GM19395 (cell line): Measurements from ENCODE around the gene HCRTR2.
A peak's percentile ranks its signal among the peaks of the same experiment; 100 is the strongest.
"Not testable (repeated sequence)": the region's sequence is repeated elsewhere in the genome, so short reads cannot be mapped to it uniquely, and the experiment has no call there.

Source experiments
- ATAC-seq: cut with Tn5 transposase; IDR thresholded peaks from one replicate; pipeline ENCODE4 v1.9.1; 2021; ENCODE audit warnings: mild to moderate bottlenecking, moderate library complexity; ENCODE audit not compliant: unreplicated experiment

HCRTR2 gene

DNA sequence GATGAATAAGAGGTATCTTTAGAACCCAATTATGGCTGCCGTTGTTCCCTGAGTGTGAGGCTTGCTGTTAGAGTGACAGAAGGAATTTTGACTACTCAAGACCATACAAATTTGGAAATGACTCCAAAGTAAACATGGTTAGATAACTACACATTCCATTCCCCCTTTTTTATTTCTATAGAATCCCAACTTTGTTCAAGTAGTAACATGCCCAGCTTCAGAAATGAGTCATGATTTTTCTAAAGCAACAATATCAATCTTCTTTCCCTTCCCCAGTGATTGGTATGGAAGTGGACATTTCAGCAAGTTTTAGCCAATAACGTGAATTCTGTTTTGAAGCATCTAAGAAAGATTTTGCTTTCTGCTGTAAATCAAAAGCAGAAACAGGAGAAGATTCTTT, 37.8 kb downstream of the HCRTR2 start:
- no peak for ATAC-seq

DNA sequence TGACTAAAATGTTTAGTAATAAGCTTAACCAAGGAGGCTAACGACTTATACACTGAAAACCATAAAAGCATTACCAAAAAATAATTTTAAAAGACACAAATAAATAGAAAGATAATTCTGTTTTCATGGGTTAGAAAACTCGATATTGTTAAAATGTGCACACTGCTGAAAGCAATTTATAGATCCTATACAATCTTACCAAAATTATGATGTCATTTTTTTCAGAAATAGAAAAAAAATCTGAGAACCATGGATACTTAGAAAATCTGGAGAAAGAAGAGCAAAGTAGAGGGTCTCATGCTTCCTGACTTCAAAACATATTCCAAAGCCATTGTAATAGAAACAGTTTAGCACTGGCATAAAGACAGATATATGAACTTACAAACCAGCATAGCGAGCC, 46.6 kb downstream of the HCRTR2 start:
- ATAC-seq = no peak

DNA sequence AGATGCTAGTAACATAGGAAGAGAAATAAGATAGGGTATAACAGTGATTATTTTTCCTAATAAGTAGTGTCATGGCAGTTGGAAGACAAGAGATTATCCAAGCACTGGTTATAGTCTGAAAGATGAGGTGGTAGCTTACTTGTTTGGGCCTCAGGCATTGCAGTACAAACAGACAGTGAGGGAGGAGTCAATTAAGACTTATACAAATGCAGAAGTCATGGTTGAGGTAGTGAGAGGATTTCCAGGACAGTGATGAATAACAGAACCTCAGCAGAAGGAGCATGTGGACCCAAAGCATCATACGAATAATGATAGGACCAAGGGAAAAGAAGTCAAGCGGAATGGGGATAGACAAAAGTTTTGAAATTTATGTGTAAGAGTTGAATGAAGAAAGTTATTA, 53.5 kb downstream of the HCRTR2 start:
- no peak for ATAC-seq

GRCh38 chr6:55239099-55239498, 64.8 kb downstream of the HCRTR2 start:
- ATAC-seq = no peak

GRCh38 chr6:55240975-55241605, 66.8 kb downstream of the HCRTR2 start:
- ATAC-seq = not testable (repeated sequence)

GRCh38 chr6:55250400-55250799, 76.1 kb downstream of the HCRTR2 start:
- no peak for ATAC-seq

- ATAC-seq = no peak
These were observed 80.8 kb downstream of the HCRTR2 start for GRCh38 chr6:55255113-55255512.

DNA sequence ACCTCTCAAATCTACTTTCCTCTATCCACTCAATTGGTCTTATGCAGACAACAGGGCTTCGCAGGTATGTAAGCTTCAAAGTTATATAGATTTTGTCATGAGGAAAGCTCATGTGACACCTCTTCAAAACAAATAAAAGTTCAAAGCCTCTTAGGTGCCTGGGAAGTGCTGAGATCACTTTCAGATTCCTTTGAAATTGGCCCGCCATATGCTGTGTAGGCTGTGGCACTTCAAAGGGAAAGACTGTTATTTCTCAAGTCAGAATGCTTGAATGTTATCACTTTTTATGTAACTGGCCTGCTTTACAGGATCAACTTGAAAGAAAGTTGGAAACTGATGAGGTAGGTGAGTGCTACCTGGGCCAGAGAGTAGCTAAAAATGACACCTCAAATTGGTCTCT, 85.9 kb downstream of the HCRTR2 start:
- no peak for ATAC-seq

GRCh38 chr6:55265409-55266114, 91.2 kb downstream of the HCRTR2 start:
- no peak for ATAC-seq

DNA sequence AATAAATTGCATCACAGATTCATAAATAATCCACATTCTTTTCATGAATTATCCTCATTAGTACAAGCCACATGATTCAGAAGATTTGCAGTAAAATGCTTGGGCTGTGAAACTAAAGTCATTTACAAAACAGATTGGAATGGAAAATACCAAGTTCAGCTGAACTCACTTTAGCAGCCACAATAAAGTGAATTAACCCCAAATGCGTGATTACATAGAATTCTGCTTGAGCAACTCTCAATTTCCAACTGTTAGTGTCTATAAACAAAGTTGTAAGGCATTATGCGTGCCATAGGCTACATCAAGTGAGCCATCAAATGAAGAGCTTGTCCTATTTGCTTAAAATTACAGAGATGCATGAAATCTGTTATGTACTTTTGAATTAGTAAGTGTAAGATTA, 92.6 kb downstream of the HCRTR2 start:
- no peak for ATAC-seq

DNA sequence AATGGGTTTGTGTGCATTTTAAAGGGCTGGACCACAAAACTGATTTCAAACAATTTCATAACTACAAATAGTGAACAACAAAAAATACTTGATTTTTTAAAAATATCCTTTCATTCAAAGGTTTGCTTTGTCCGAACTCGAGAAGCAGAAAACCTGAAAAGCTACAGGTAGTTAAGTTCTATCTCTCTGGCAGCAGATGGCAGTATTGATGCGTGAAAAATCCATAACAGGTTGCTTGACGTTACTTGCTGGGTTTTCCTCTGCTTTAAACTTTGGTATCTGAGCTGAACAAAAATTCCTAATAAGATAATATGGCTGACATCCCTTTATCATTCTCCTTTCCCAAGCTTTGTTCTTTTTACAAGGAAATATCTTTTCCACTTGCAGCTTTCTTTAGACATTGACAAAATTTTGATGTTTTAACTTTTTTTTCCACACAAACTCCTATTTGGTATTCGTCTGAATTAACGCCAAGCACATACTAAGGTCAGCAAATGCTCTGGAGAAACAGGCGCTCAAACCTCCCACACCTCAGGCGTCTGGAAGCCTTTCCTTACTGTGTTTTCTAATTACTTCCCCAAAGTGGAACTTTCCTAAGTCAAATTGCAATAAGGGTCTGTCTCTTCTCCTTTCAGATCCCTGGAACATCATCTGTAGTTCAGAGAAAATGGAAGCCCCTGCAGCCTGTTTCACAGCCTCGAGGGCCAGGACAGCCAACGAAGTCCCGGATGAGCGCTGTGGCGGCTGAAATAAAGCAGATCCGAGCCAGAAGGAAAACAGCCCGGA, 102.6 kb downstream of the HCRTR2 start:
- ATAC-seq = peak; percentile 77

- no peak for ATAC-seq
These were observed 103.3 kb downstream of the HCRTR2 start for GRCh38 chr6:55277646-55278045.

DNA sequence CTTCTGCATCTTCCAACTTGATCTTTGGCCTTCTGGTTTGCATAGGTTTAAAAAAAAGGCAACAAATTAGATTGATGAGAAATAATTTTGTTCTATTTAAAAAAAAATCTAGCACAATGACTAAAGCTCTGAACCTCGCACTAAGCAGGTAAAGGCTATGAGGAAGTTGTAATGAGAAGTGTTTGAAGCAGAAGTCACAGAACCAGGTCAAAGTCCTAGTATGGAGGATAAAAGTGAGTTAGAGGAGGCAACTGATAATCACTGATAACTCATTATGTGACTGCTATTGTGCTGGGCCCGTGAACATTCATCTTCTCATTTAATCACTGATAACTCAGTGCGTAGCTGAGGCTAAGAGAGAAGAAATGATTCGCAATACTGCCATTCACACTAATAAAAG, 106.9 kb downstream of the HCRTR2 start:
- no peak for ATAC-seq

DNA sequence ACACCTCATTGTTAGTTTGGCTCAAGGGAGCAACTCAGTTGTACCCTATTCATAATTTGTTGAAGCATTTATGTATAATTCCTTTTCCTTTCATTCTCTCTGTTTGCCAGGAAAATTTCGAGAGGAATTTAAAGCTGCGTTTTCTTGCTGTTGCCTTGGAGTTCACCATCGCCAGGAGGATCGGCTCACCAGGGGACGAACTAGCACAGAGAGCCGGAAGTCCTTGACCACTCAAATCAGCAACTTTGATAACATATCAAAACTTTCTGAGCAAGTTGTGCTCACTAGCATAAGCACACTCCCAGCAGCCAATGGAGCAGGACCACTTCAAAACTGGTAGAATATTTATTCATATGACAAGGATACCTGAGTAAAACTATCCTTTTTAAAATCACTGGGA, 107.8 kb downstream of the HCRTR2 start:
- no peak for ATAC-seq

DNA sequence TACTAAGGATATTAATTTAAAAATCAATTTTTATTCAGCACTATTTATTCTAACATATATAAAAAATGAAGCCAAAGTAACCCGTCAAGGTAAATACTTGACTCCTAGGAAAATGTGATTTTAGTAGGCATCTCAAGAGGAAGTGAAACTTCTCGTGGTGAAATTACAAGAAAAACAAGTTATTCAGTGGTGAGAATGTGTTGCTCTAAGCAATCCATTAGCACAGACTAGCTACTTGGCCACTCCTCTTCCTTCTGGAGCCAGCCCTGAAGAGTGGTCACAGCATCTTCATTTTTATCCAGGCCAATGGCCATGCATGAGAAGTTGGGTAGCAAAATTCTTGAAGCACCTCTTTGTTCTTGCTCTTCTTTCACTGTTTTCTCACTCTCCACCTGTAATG, 112.5 kb downstream of the HCRTR2 start:
- ATAC-seq = no peak

- ATAC-seq = no peak
These were observed 116.4 kb downstream of the HCRTR2 start for GRCh38 chr6:55290736-55291135.

- no peak for ATAC-seq
These were observed 118.8 kb downstream of the HCRTR2 start for GRCh38 chr6:55293116-55293515.

GRCh38 chr6:55297214-55297613, 122.9 kb downstream of the HCRTR2 start:
- not testable (repeated sequence) for ATAC-seq

DNA sequence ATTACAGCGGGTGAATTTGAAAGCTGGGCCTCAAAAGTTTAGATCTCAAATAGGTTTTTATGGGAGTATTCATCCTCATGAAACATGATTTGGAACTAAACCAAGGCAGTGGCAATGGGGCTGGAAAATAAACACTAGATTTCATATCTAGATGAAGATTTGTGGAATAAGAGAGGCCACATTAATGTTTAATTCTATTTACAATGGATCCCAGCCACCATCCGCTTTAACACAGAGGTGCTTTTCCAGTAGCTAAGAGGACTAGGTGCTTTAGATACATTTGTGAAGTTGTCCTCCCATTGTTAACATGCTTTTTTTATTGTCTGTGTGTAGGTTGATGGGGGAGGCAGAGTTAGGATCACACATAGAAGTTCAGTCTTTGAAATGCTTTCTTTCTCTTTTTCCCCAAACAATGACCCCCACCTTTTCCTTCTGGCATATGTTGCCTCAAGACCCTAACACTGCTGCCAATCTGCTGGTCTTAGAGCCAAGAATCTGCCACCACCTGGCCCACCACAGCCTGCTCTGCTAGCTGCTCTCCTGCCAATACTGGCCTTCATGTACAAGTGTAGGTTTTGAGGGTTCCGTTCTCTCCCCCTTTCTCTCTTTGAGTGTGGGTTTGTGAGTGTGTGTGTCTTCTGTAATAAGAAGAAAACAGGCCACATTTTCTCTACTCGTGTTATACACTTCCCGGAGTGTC, 125.1 kb downstream of the HCRTR2 start:
- no peak for ATAC-seq

DNA sequence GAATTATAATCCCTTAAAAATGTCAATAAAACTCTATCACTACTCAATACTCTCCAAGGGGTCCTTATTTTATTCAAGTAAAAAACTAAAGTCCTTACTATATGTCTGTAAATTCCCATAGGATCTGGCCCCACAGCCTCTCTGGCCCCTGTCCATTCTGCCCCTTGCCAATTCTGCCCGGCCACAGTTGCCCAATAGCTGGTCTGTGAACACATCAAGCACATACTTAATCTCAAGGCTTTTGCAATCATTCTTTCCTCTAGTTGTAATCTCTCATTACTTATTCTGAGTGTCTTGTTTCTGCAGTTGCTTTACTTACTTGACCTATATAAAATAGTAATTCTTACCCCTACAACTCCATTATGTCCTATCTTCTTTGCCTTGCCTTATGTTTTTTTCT, 130.4 kb downstream of the HCRTR2 start:
- no peak for ATAC-seq

DNA sequence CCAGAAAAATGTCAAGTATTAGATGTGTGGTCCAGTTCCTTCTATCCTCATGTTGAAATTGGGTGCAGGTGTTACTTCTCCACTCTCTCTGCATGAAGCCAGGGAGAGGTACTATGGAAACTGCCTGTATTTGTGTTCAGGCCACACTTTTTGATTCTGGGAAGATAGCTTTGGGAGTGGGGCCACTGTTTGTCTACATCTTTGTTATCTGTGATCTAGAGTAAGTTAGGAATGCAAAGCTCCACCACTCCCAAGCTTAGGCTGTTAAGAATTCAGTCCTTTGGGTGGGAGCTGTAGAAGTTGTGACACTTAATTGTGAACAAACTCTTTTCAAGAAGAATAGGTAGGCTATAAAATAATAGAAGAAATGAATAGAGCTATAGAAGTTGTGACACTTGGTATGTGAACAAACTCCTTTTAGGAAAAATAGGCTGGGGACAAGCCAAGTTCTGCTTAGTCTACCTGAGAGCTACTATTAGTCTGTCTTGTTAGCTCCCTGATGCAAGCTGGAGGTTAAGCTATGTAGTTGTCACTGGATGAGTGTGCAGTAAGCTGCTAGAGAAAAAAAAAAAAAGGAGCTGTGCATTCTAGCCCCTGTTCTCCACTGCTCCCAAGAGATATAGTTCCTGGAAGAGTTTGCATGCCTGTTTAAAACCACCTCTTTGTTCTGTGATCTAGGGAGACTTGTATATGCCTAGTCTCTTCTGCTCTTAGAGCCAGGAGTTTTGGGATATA, 145.8 kb downstream of the HCRTR2 start:
- no peak for ATAC-seq
